H9 (cell line): ENCODE data around the gene SLC34A1. TPM values are rescaled to one million over a fixed set of nuclear protein-coding genes. Genes with fewer than 3 reads are reported as not detected.

Experiments
- DNase-seq: peaks from one replicate; pipeline ENCODE4 v3.0.0-alpha.2; 2017
- H2AFZ ChIP-seq: one replicate; pipeline ENCODE4 v1.6.1; 2013; ENCODE audit warnings: mild to moderate bottlenecking, low read length, control low read depth, moderate library complexity
- H2AK5ac ChIP-seq: 2 replicates; pipeline ENCODE4 v1.6.1; 2013; ENCODE audit warnings: low read length, control low read depth, mixed read lengths; ENCODE audit not compliant: insufficient read length
- H2BK120ac ChIP-seq: one replicate; pipeline ENCODE4 v1.6.1; 2013; ENCODE audit warnings: low read depth, mild to moderate bottlenecking, low read length, control low read depth, inconsistent platforms; ENCODE audit not compliant: poor library complexity, severe bottlenecking
- H2BK12ac ChIP-seq: 2 replicates; pipeline ENCODE4 v1.6.1; 2013; ENCODE audit warnings: low read length, control low read depth, mixed read lengths, low read depth; ENCODE audit not compliant: insufficient read length
- H2BK15ac ChIP-seq: 2 replicates; pipeline ENCODE4 v1.6.1; 2013; ENCODE audit warnings: low read depth, low read length, control low read depth
- H2BK20ac ChIP-seq: one replicate; pipeline ENCODE4 v1.6.1; 2013; ENCODE audit warnings: low read depth, mild to moderate bottlenecking, low read length, control low read depth, inconsistent platforms; ENCODE audit not compliant: poor library complexity, severe bottlenecking
- H2BK5ac ChIP-seq: 2 replicates; pipeline ENCODE4 v1.6.1; 2013; ENCODE audit warnings: low read length, control low read depth, mixed read lengths; ENCODE audit not compliant: insufficient read length
- H3K14ac ChIP-seq: 2 replicates; pipeline ENCODE4 v1.6.1; 2013; ENCODE audit warnings: low read length, control low read depth; ENCODE audit not compliant: insufficient read depth
- H3K18ac ChIP-seq: 2 replicates; pipeline ENCODE4 v1.6.1; 2013; ENCODE audit warnings: low read depth, mild to moderate bottlenecking, mixed read lengths, low read length, control low read depth; ENCODE audit not compliant: insufficient read length
- H3K23ac ChIP-seq: 2 replicates; pipeline ENCODE4 v1.6.1; 2013; ENCODE audit warnings: low read length, control low read depth, mixed read lengths, low read depth; ENCODE audit not compliant: insufficient read length
- H3K23me2 ChIP-seq: 2 replicates; pipeline ENCODE4 v1.6.1; 2013; ENCODE audit warnings: low read depth, mild to moderate bottlenecking, mixed read lengths, low read length, control low read depth; ENCODE audit not compliant: insufficient read length, poor library complexity, severe bottlenecking
- H3K27ac ChIP-seq: 2 replicates; pipeline ENCODE4 v1.5.1; 2013; ENCODE audit warnings: low read length, control low read depth, mixed read lengths, low read depth; ENCODE audit not compliant: insufficient read length
- H3K27me3 ChIP-seq: 2 replicates; pipeline ENCODE4 v1.6.1; 2013; ENCODE audit warnings: low read length, control low read depth, inconsistent platforms; ENCODE audit not compliant: insufficient read depth
- H3K4ac ChIP-seq: 2 replicates; pipeline ENCODE4 v1.6.1; 2013; ENCODE audit warnings: low read depth, mild to moderate bottlenecking, control low read depth, inconsistent platforms, low read length, moderate library complexity
- H3K4me1 ChIP-seq: 2 replicates; pipeline ENCODE4 v1.6.1; 2013; ENCODE audit warnings: low read length, control low read depth, inconsistent platforms; ENCODE audit not compliant: insufficient read depth
- H3K4me2 ChIP-seq: 2 replicates; pipeline ENCODE4 v1.6.1; 2013; ENCODE audit warnings: low read length, control low read depth, mixed read lengths; ENCODE audit not compliant: insufficient read length, insufficient read depth
- H3K56ac ChIP-seq: 2 replicates; pipeline ENCODE4 v1.6.1; 2013; ENCODE audit warnings: low read depth, mild to moderate bottlenecking, mixed read lengths, low read length, control low read depth; ENCODE audit not compliant: insufficient read length
- H3K79me1 ChIP-seq: 2 replicates; pipeline ENCODE4 v1.6.1; 2013; ENCODE audit warnings: low read depth, mild to moderate bottlenecking, moderate library complexity, low read length, control low read depth, inconsistent platforms; ENCODE audit not compliant: insufficient read depth, poor library complexity, severe bottlenecking
- H3K79me2 ChIP-seq: 2 replicates; pipeline ENCODE4 v1.6.1; 2013; ENCODE audit warnings: low read length, control low read depth, inconsistent platforms; ENCODE audit not compliant: insufficient read depth
- H3K9ac ChIP-seq: 2 replicates; pipeline ENCODE4 v1.6.1; 2013; ENCODE audit warnings: low read length, control low read depth, mixed read lengths; ENCODE audit not compliant: insufficient read length; ENCODE audit errors: extremely low read depth
- H3K9me3 ChIP-seq: one replicate; pipeline ENCODE4 v1.6.1; 2013; ENCODE audit warnings: low read depth, low read length, inconsistent platforms; ENCODE audit not compliant: control insufficient read depth
- H3T11ph ChIP-seq: one replicate; pipeline ENCODE4 v1.6.1; 2013; ENCODE audit warnings: mild to moderate bottlenecking, low read length, control low read depth, inconsistent platforms
- H4K20me1 ChIP-seq: one replicate; pipeline ENCODE4 v1.6.1; 2013; ENCODE audit not compliant: control insufficient read depth, insufficient read length, insufficient read depth
- H4K5ac ChIP-seq: 2 replicates; pipeline ENCODE4 v1.6.1; 2013; ENCODE audit warnings: low read depth, mild to moderate bottlenecking, mixed read lengths, low read length, control low read depth; ENCODE audit not compliant: insufficient read length
- H4K8ac ChIP-seq: replicated peaks from 2 replicates; pipeline ENCODE4 v1.6.1; 2013; ENCODE audit warnings: low read length, control low read depth, mixed read lengths, low read depth; ENCODE audit not compliant: insufficient read length
- H4K91ac ChIP-seq: 2 replicates; pipeline ENCODE4 v1.6.1; 2013; ENCODE audit warnings: low read depth, mild to moderate bottlenecking, moderate library complexity, mixed read lengths, low read length, control low read depth; ENCODE audit not compliant: insufficient read length
- H3K27ac Mint-ChIP-seq, 3 experiments: 2 replicates in 2 of 3; 3 replicates in 1 of 3; pipeline ENCODE4 v1.8.0; 2020 to 2021; ENCODE audit warnings: mixed read lengths in 3 of 3, mild to moderate bottlenecking in 1 of 3, moderate library complexity in 1 of 3
- H3K27me3 Mint-ChIP-seq: 2 replicates; pipeline ENCODE4 v1.8.0; 2021; ENCODE audit warnings: low read depth, mild to moderate bottlenecking, moderate library complexity, mixed read lengths
- H3K36me3 Mint-ChIP-seq, 3 experiments: 2 replicates in 2 of 3; 3 replicates in 1 of 3; pipeline ENCODE4 v1.8.0; 2020 to 2021; ENCODE audit warnings: low read depth in 3 of 3, mixed read lengths in 3 of 3; ENCODE audit not compliant: insufficient read depth in 1 of 3
- H3K4me1 Mint-ChIP-seq, 2 experiments: 2 replicates each; pipeline ENCODE4 v1.8.0; 2020; ENCODE audit warnings: mixed read lengths in 2 of 2
- H3K4me3 Mint-ChIP-seq, 2 experiments: 2 replicates in 1 of 2; 3 replicates in 1 of 2; pipeline ENCODE4 v1.8.0; 2020 to 2021; ENCODE audit warnings: mild to moderate bottlenecking in 2 of 2, mixed read lengths in 2 of 2, moderate library complexity in 1 of 2
- H3K9me3 Mint-ChIP-seq, 2 experiments: 2 replicates in 1 of 2; 3 replicates in 1 of 2; pipeline ENCODE4 v1.8.0; 2020; ENCODE audit warnings: mild to moderate bottlenecking in 2 of 2, mixed read lengths in 2 of 2, moderate library complexity in 1 of 2
- CTCF ChIP-seq: fragments of 200-600 bp; sonication (generic); conservative IDR thresholded peaks from 3 replicates; pipeline ENCODE4 v1.8.0; 2021; ENCODE audit warnings: antibody characterized with exemption, mild to moderate bottlenecking
- WGBS: extraction: QIAGEN DNeasy Blood & Tissue Kit; methylation state at CpG from one replicate; pipeline ENCODE4 v1.1.7; 2013; ENCODE audit warnings: missing lambda C conversion rate, low lambda C conversion rate, mixed read lengths; ENCODE audit not compliant: insufficient read length; ENCODE audit errors: extremely low coverage; 5-methylcytosine and 5-hydroxymethylcytosine counted together
- total RNA-seq: library from RNA; stranded (reverse); gene quantifications from 2 replicates; pipeline ENCODE4 v1.2.1, GENCODE V29; 2021

The SLC34A1 gene
- total RNA-seq, 1 experiment from 2014 or later: not detected

DNA sequence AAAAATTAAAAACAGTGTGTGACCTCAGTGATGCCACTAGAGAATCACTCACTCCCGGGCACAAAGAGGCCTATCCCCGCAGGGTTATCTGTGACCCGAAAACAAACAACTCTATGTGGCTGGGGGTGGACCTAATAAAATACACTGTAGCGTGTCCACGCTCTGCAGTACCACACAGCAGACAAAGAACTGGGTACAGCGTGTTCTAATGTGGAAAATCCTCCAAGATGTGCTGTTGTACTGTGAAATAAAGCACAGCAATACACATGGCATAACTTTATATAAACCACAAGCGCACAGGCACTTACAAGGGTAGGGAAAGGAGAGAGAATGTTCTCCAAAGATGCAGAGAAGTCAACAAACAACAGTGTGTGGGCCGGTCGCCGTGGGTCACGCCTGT lies 8.1 kb upstream of the SLC34A1 start:
- H3K27me3 ChIP-seq: no peaks in the 10 kb centered on the region
- H3K56ac ChIP-seq: no peak overlapping the region
- H3K4me1 ChIP-seq: no peaks in the 10 kb centered on the region; the same call in 1 of the 2 replicates
- TF ChIP-seq CTCF: no peak
- no peak overlapping the region for H2AK5ac ChIP-seq
- no peak overlapping the region for H4K5ac ChIP-seq
- H3K18ac ChIP-seq: no peak overlapping the region
- H3K27ac ChIP-seq: no peak overlapping the region
- no peak overlapping the region for H3K4ac ChIP-seq
- no peak overlapping the region for H4K91ac ChIP-seq
- no peak overlapping the region for H2BK120ac ChIP-seq
- no peak overlapping the region for H3K4me2 ChIP-seq
- no peak overlapping the region for H2BK5ac ChIP-seq
- H3K79me2 ChIP-seq: no peaks in the 10 kb centered on the region
- no peak overlapping the region for H2BK20ac ChIP-seq
- no peak overlapping the region for H2BK15ac ChIP-seq
- no peak overlapping the region for H3K14ac ChIP-seq
- H4K8ac ChIP-seq: no peak overlapping the region
- no peak for DNase-seq
- Mint-ChIP-seq H3K27ac (no peak overlapping the region), H3K4me3 (no peak overlapping the region), H3K4me1 (peaks cover 21 to 35% of the 10 kb centered on the region in 2 experiments), H3K36me3 (peaks cover 0 to 12% (median 0%) of the 10 kb centered on the region in 3 experiments; a peak in 4 of 7 replicates), H3K27me3 (peaks cover 11% of the 10 kb centered on the region), H3K9me3 (no peaks in the 10 kb centered on the region)
- no peak overlapping the region for H3T11ph ChIP-seq
- no peak overlapping the region for H3K9ac ChIP-seq
- H3K9me3 ChIP-seq: no peaks in the 10 kb centered on the region
- H2AFZ ChIP-seq: no peak overlapping the region
- WGBS: no CpG with 5 or more reads among the region's 11 CpGs
- H3K79me1 ChIP-seq: no peaks in the 10 kb centered on the region
- no peak overlapping the region for H2BK12ac ChIP-seq
- H3K23ac ChIP-seq: no peak overlapping the region
- peaks cover 3% of the 10 kb centered on the region for H3K23me2 ChIP-seq
- H4K20me1 ChIP-seq: no peaks in the 10 kb centered on the region
